H1 (cell line): Measurements from ENCODE around the gene SLC35F1. TPM values are rescaled to one million over a fixed set of nuclear protein-coding genes. Genes with fewer than 3 reads are reported as not detected.

Experiments
- ATF3 ChIP-seq: IDR thresholded peaks from 2 replicates; pipeline ENCODE4 v1.6.1; 2011; ENCODE audit warnings: low read depth, mild to moderate bottlenecking, low read length; ENCODE audit not compliant: insufficient read depth
- BACH1 ChIP-seq: IDR thresholded peaks from 2 replicates; pipeline ENCODE4 v1.6.1; 2012; ENCODE audit warnings: low read length, improper control_type of control experiment
- CBX5 ChIP-seq: fragments of 300-800, 300-1000 bp; sonication (generic); IDR thresholded peaks from 2 replicates; pipeline ENCODE4 v1.7.1; 2016; ENCODE audit warnings: antibody characterized with exemption, low read length, low read depth
- CBX8 ChIP-seq: fragments of 300-800, 300-1000 bp; sonication (generic); IDR thresholded peaks from 2 replicates; pipeline ENCODE4 v1.7.1; 2016; ENCODE audit warnings: low read depth, low read length, borderline replicate concordance
- CREB1 ChIP-seq: IDR thresholded peaks from 2 replicates; pipeline ENCODE4 v1.6.1; 2012; ENCODE audit warnings: inconsistent platforms
- CTBP2 ChIP-seq: IDR thresholded peaks from 2 replicates; pipeline ENCODE4 v1.7.0; 2011; ENCODE audit warnings: borderline replicate concordance, mild to moderate bottlenecking, moderate library complexity, mixed read lengths, low read length; ENCODE audit not compliant: insufficient read depth, insufficient read length
- EP300 ChIP-seq, 2 experiments: IDR thresholded peaks; 1 replicate in 1 of 2; 2 replicates in 1 of 2; pipeline ENCODE4 v1.6.1; 2011 to 2012; ENCODE audit warnings: low read depth in 2 of 2, low read length in 2 of 2, mild to moderate bottlenecking in 2 of 2, borderline replicate concordance in 1 of 2, inconsistent platforms in 1 of 2, moderate library complexity in 1 of 2
- GTF2F1 ChIP-seq: IDR thresholded peaks from 2 replicates; pipeline ENCODE4 v1.6.1; 2012; ENCODE audit warnings: low read depth, low read length, improper control_type of control experiment, borderline replicate concordance
- HDAC6 ChIP-seq: IDR thresholded peaks from one replicate; pipeline ENCODE4 v1.7.1; 2012; ENCODE audit warnings: low read depth, mild to moderate bottlenecking, inconsistent platforms, low read length, moderate library complexity
- JUND ChIP-seq: IDR thresholded peaks from 2 replicates; pipeline ENCODE4 v1.6.1; 2011; ENCODE audit warnings: mild to moderate bottlenecking, improper control_type of control experiment, low read length
- KDM5A ChIP-seq: fragments of 200-600 bp; IDR thresholded peaks from 2 replicates; pipeline ENCODE4 v1.7.1; 2012; ENCODE audit warnings: mild to moderate bottlenecking, low read length, inconsistent platforms, mixed read lengths
- RAD21 ChIP-seq, 2 experiments: IDR thresholded peaks in 1 of 2; conservative IDR thresholded peaks in 1 of 2; 2 replicates each; pipeline ENCODE4 v1.6.1; 2011; ENCODE audit warnings: low read depth in 2 of 2, low read length in 2 of 2, improper control_type of control experiment in 1 of 2, inconsistent platforms in 1 of 2, mild to moderate bottlenecking in 1 of 2, moderate library complexity in 1 of 2
- RFX5 ChIP-seq: IDR thresholded peaks from 2 replicates; pipeline ENCODE4 v1.6.1; 2011; ENCODE audit warnings: low read depth, low read length, improper control_type of control experiment, borderline replicate concordance
- SIRT6 ChIP-seq: IDR thresholded peaks from one replicate; pipeline ENCODE4 v1.7.1; 2012; ENCODE audit warnings: low read length, inconsistent platforms
- SP2 ChIP-seq: IDR thresholded peaks from 2 replicates; pipeline ENCODE4 v1.6.1; 2012; ENCODE audit warnings: mild to moderate bottlenecking, low read length, inconsistent platforms
- SRF ChIP-seq: IDR thresholded peaks from 2 replicates; pipeline ENCODE4 v1.6.1; 2011; ENCODE audit warnings: mild to moderate bottlenecking, low read depth, low read length, moderate library complexity
- TBP ChIP-seq: IDR thresholded peaks from 2 replicates; pipeline ENCODE4 v1.6.1; 2011; ENCODE audit warnings: low read depth, low read length, improper control_type of control experiment
- ZNF274 ChIP-seq: IDR thresholded peaks from 2 replicates; pipeline ENCODE4 v1.7.0; 2012; ENCODE audit warnings: low read length, borderline replicate concordance; ENCODE audit errors: extremely low read depth
- polyA plus RNA-seq, 7 experiments: library from polyadenylated mRNA; depleted of rRNA in 3 of 7; stranded (reverse) in 5 of 7; unstranded in 2 of 7; fragments of >200 nt in 5 of 7; fragments of 200-250 nt in 2 of 7; gene quantifications; 1 replicate in 5 of 7; 2 replicates in 1 of 7; 4 replicates in 1 of 7; pipeline versions ENCODE4 v1.2.1 to v1.2.3, GENCODE V29; 2011 to 2013; ENCODE audit warnings: missing spikeins in 2 of 7, mixed read lengths in 2 of 7
- total RNA-seq: library from RNA; stranded (reverse); fragmentation: NEBNext Ultra II Directional; extraction: Animal tissue kit (Norgen Biotek cat#: 25700); gene quantifications from 2 replicates; pipeline ENCODE4 v1.2.1, GENCODE V29; 2021
- TF ChIP-seq, protein P1 (sequence below), 3 experiments: IDR thresholded peaks; 1 replicate in 2 of 3; 2 replicates in 1 of 3; pipeline versions ENCODE4 v1.5.1 to v1.6.1; 2011; ENCODE audit warnings: low read length in 3 of 3, mild to moderate bottlenecking in 3 of 3, inconsistent platforms in 2 of 3, low read depth in 1 of 3, moderate library complexity in 1 of 3; ENCODE audit not compliant: insufficient read depth in 1 of 3; ENCODE audit errors: control extremely low read depth in 1 of 3
- TF ChIP-seq, protein P2 (sequence below): IDR thresholded peaks from 2 replicates; pipeline ENCODE4 v1.6.1; 2012; ENCODE audit warnings: low read length, inconsistent platforms

Gene SLC35F1
- total and polyA plus RNA-seq, 2 of the 8 experiments (the other 6 are each of a cell fraction or from before 2014, with no cell fraction given), result 7.0 to 10.0 TPM

DNA sequence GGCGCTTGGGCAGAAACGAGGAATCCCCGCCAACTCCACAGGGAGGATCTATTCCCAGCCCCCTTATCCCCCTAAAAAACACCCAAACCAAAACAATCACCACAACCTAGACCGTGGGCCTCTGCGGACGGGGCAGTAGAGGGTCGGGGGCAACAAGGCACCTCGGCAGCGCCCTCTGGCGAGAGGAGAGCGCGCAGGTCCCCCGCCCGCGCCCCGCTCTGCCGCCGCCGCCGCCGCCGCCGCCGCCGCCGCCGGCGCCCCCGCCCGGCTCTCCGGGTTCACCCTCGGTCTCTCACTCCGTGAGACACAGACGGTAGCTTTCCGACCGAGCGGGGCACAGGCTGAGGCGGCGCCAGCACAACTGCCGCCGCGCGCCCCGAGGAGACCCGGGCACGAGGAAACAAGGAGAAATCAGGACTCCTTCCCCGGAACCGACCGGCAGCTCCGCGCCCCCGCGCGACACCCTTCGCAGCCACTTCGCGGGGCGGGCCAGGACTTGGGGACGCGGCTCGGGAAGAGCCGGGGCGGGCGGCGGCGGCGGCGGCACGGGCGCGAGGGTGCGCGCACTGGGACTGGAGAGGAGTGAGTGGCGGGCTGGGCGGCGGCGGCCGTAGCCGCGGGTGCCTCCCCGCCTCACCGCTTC lies at the start of gene SLC35F1 (continued):
- TF ChIP-seq, protein P1, sequence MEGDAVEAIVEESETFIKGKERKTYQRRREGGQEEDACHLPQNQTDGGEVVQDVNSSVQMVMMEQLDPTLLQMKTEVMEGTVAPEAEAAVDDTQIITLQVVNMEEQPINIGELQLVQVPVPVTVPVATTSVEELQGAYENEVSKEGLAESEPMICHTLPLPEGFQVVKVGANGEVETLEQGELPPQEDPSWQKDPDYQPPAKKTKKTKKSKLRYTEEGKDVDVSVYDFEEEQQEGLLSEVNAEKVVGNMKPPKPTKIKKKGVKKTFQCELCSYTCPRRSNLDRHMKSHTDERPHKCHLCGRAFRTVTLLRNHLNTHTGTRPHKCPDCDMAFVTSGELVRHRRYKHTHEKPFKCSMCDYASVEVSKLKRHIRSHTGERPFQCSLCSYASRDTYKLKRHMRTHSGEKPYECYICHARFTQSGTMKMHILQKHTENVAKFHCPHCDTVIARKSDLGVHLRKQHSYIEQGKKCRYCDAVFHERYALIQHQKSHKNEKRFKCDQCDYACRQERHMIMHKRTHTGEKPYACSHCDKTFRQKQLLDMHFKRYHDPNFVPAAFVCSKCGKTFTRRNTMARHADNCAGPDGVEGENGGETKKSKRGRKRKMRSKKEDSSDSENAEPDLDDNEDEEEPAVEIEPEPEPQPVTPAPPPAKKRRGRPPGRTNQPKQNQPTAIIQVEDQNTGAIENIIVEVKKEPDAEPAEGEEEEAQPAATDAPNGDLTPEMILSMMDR (IDR thresholded peaks at IDR 0.05; ENCODE audit: control extremely low read depth in 1 of 3, insufficient read depth in 1 of 3, low read depth in 1 of 3, low read length in 3 of 3), result peak; percentile 60 to 79 (median 74)
- TF ChIP-seq CBX5 (no peak), KDM5A (no peak), ZNF274 (no peak), CREB1 (peak; percentile 54; the same call in 1 of the 2 replicates), CTBP2 (peak; percentile 38), CBX8 (no peak), SIRT6 (no peak), SP2 (no peak), SRF (no peak), RFX5 (no peak), JUND (no peak), GTF2F1 (no peak), ATF3 (no peak), TBP (0 out of 2 replicates have a peak, but pooled peaks have one; percentile 44), RAD21 (IDR thresholded peaks at IDR 0.05 in 1 of 2, conservative IDR thresholded peaks at IDR 0.05 in 1 of 2; ENCODE audit: low read depth in 2 of 2, low read length in 2 of 2) (peak; percentile 46 to 54), BACH1 (peak; percentile 66; the same call in 1 of the 2 replicates), EP300 (IDR thresholded peaks at IDR 0.05; ENCODE audit: borderline replicate concordance in 1 of 2, low read depth in 2 of 2, low read length in 2 of 2) (no peak), HDAC6 (no peak)
- TF ChIP-seq, protein P2, sequence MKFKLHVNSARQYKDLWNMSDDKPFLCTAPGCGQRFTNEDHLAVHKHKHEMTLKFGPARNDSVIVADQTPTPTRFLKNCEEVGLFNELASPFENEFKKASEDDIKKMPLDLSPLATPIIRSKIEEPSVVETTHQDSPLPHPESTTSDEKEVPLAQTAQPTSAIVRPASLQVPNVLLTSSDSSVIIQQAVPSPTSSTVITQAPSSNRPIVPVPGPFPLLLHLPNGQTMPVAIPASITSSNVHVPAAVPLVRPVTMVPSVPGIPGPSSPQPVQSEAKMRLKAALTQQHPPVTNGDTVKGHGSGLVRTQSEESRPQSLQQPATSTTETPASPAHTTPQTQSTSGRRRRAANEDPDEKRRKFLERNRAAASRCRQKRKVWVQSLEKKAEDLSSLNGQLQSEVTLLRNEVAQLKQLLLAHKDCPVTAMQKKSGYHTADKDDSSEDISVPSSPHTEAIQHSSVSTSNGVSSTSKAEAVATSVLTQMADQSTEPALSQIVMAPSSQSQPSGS, result no peak
